ENCODE results near the gene KIAA1217. TPM values are rescaled to one million over a fixed set of nuclear protein-coding genes. Genes with fewer than 3 reads are reported as not detected.
A peak's percentile ranks its signal among the peaks of the same experiment; 100 is the strongest.

Gene KIAA1217
- total and polyA plus RNA-seq, 2 of the 8 experiments (the other 6 are each of a cell fraction or from before 2014, with no cell fraction given): 4.5 to 15.6 TPM

GRCh38 chr10:24239289-24240040 lies 30.5 kb downstream of the KIAA1217 start:
- FAIRE-seq (no peak), DNase-seq (ENCODE audit: low read depth in 1 of 2, low spot score in 2 of 2) (no peak)
- Histone ChIP-seq H3K36me3 (ENCODE audit: control insufficient read depth in 2 of 4, insufficient read depth in 4 of 4, low read length in 3 of 4) (no peaks in the 10 kb centered on the region), H4K20me1 (replicated peaks in 1 of 2; ENCODE audit: control insufficient read depth in 1 of 2, insufficient read depth in 2 of 2, low read length in 2 of 2) (peaks cover 0 to 1% of the 10 kb centered on the region in 2 experiments), H2BK12ac (ENCODE audit: low read depth, low read length) (no peak overlapping the region), H4K5ac (ENCODE audit: insufficient read length, low read depth, low read length) (no peak overlapping the region), H3K9ac (replicated peaks in 1 of 4; ENCODE audit: extremely low read depth in 1 of 4, low read depth in 3 of 4, low read length in 3 of 4) (no peak overlapping the region), H4K91ac (replicated peaks; ENCODE audit: insufficient read length, low read length) (no peak overlapping the region), H3K14ac (ENCODE audit: insufficient read length) (no peak overlapping the region), H3K23me2 (ENCODE audit: low read depth, low read length) (no peaks in the 10 kb centered on the region; the same call in 1 of the 2 replicates), H2BK5ac (ENCODE audit: low read depth, low read length) (no peak overlapping the region), H2AFZ (ENCODE audit: low read length) (no peak overlapping the region), H3K4ac (replicated peaks; ENCODE audit: insufficient read length, low read depth, low read length) (no peak overlapping the region), H3K79me2 (ENCODE audit: control insufficient read depth in 1 of 2, insufficient read depth in 2 of 2, low read length in 2 of 2) (no peaks in the 10 kb centered on the region), H2BK120ac (replicated peaks; ENCODE audit: low read depth, low read length) (no peak overlapping the region), H3K79me1 (ENCODE audit: low read depth, low read length) (peaks cover 2% of the 10 kb centered on the region; the same call in 1 of the 2 replicates), H2BK15ac (ENCODE audit: low read length) (no peak overlapping the region), H3K27ac (ENCODE audit: low read depth, low read length) (no peak overlapping the region), H2AK5ac (ENCODE audit: low read depth, low read length) (no peak overlapping the region), H4K8ac (ENCODE audit: extremely low read depth, insufficient read depth, low read length) (no peak overlapping the region), H3K4me1 (replicated peaks in 1 of 4; ENCODE audit: control insufficient read depth in 3 of 4, insufficient read depth in 4 of 4, low read length in 3 of 4) (peaks cover 2 to 26% (median 11%) of the 10 kb centered on the region in 4 experiments; a peak in 6 of 7 replicates), H3K4me2 (ENCODE audit: insufficient read depth in 1 of 2, low read depth in 2 of 2, low read length in 2 of 2) (peak overlapping the region; percentile 49 to 63; a peak in 2 of 4 replicates), H3K23ac (ENCODE audit: insufficient read length) (no peak overlapping the region), H3K4me3 (ENCODE audit: extremely low read depth in 1 of 4, insufficient read depth in 2 of 4, low read depth in 3 of 4, low read length in 4 of 4) (no peak overlapping the region), H3K18ac (ENCODE audit: extremely low read depth, low read length) (no peak overlapping the region), H3K9me3 (ENCODE audit: insufficient read depth in 2 of 2, low read depth in 1 of 2, low read length in 1 of 2) (no peaks in the 10 kb centered on the region), H2BK20ac (ENCODE audit: low read length) (no peak overlapping the region), H3K27me3 (replicated peaks in 1 of 4; ENCODE audit: control insufficient read depth in 3 of 4, extremely low read depth in 1 of 4, insufficient read depth in 3 of 4, low read length in 3 of 4) (no peaks in the 10 kb centered on the region), H3K56ac (replicated peaks; ENCODE audit: insufficient read length, low read depth, low read length) (no peak overlapping the region)
- CTCF ChIA-PET (ENCODE audit: partially characterized antibody): interaction anchor here (0.6 to 1.2 kb wide), 5 partner anchors 12 to 1675 kb away, joined by 3 to 5 read pairs (median 3); no protein-coding TSS in a partner anchor
- TF ChIP-seq CTCF (IDR thresholded peaks at IDR 0.05; ENCODE audit: control extremely low read depth in 1 of 3, insufficient read depth in 1 of 3, low read depth in 1 of 3, low read length in 3 of 3) (no peak), SAP30 (IDR thresholded peaks at IDR 0.05; ENCODE audit: insufficient read depth, insufficient replicate concordance, low read length) (no peak), CHD1 (IDR thresholded peaks at IDR 0.05; ENCODE audit: low read depth, low read length) (no peak)
- POLR2A ChIA-PET (ENCODE audit: partially characterized antibody): interaction anchor here (1.1 kb wide), 2 partner anchors 12 to 20 kb away, joined by 3 to 6 read pairs; no protein-coding TSS in a partner anchor
- 87% methylated on average over 10 of the region's 10 CpGs; no CpG with 5 or more reads in 1 of the 2 experiments for WGBS, 2 experiments (ENCODE audit: extremely low coverage in 1 of 2, insufficient coverage in 1 of 2, insufficient read length in 1 of 2, insufficient replicate concordance in 2 of 2, low coverage in 1 of 2, low lambda C conversion rate in 2 of 2, missing lambda C conversion rate in 1 of 2)

Data from H1 (cell line).